Heart right ventricle (tissue), 16 donors: Measurements from ENCODE around the gene EDNRB. TPM values are rescaled to one million over a fixed set of nuclear protein-coding genes. Genes with fewer than 3 reads are reported as not detected.

Source experiments
- ATAC-seq, 8 donors: fragments of 200-7000 bp; cut with Tn5 transposase; one replicate each; pipeline ENCODE4 v1.9.1; 2020; ENCODE audit warnings: mild to moderate bottlenecking in 8 of 8, moderate library complexity in 8 of 8, moderate number of reproducible peaks in 1 of 8
- DNase-seq, 2 donors: peaks; one replicate each; pipeline ENCODE4 v3.0.0-alpha.2; 2020
- H3K27ac ChIP-seq, 10 donors: fragments of 200-600 bp; sonication (generic) in 2 of 10; one replicate each; pipeline versions ENCODE4 v1.5.0 to v1.8.0; 2020 to 2022; ENCODE audit warnings: mild to moderate bottlenecking in 3 of 10
- H3K27me3 ChIP-seq, 7 donors: fragments of 200-600 bp; one replicate each; pipeline ENCODE4 v1.8.0; 2021 to 2022; ENCODE audit warnings: mild to moderate bottlenecking in 2 of 7
- H3K36me3 ChIP-seq, 9 donors: fragments of 200-600 bp; sonication (generic) in 1 of 9; one replicate each; pipeline versions ENCODE4 v1.5.0 to v1.8.0; 2020 to 2022; ENCODE audit warnings: mild to moderate bottlenecking in 2 of 9
- H3K4me1 ChIP-seq, 9 donors: fragments of 200-600 bp; sonication (generic) in 1 of 9; one replicate each; pipeline versions ENCODE4 v1.5.0 to v1.8.0; 2020 to 2022; ENCODE audit warnings: mild to moderate bottlenecking in 4 of 9
- H3K4me3 ChIP-seq, 10 donors: fragments of 200-600 bp; sonication (generic) in 2 of 10; one replicate each; pipeline versions ENCODE4 v1.5.0 to v1.8.0; 2020 to 2022; ENCODE audit warnings: mild to moderate bottlenecking in 7 of 10, moderate library complexity in 2 of 10
- H3K9me3 ChIP-seq, 11 donors: fragments of 200-600 bp in 10 of 11; sonication (generic) in 2 of 11; one replicate each; pipeline versions ENCODE4 v1.5.0 to v1.8.0; 2013 to 2022; ENCODE audit warnings: mild to moderate bottlenecking in 2 of 11, control low read depth in 1 of 11, moderate library complexity in 1 of 11
- WGBS, 2 donors: extraction: QIAGEN DNeasy Blood & Tissue Kit; methylation state at CpG; one replicate each; pipeline ENCODE4 v1.1.7; 2013; ENCODE audit warnings: inconsistent platforms in 1 of 2; 5-methylcytosine and 5-hydroxymethylcytosine counted together
- intact Hi-C, 10 donors: fragments of 100-400 bp; cut with DNase I; formaldehyde crosslinking; loops; one replicate each; pipeline versions ENCODE4 v1.11.1 to v1.14.2; 2022
- polyA plus RNA-seq, 2 donors: library from polyadenylated mRNA; stranded (reverse); fragments of 200-250 nt; gene quantifications; one replicate each; pipeline ENCODE4 v1.2.3, GENCODE V29; 2013
- total RNA-seq, 10 donors: library from RNA; stranded (reverse); fragmentation: NEBNext Ultra II Directional in 3 of 10; extraction: Animal tissue kit (Norgen Biotek cat#: 25700) in 3 of 10; gene quantifications; one replicate each; pipeline versions ENCODE4 v1.2.1 to v1.2.4, GENCODE V29; 2021 to 2023
- TF ChIP-seq, protein P1 (sequence below), 9 donors: fragments of 200-600 bp; sonication (generic) in 2 of 9; IDR thresholded peaks; one replicate each; pipeline versions ENCODE4 v1.5.0 to v1.8.0; 2021 to 2022; ENCODE audit warnings: antibody characterized with exemption in 9 of 9, mild to moderate bottlenecking in 5 of 9, moderate library complexity in 1 of 9
- donor health status: Arrhythmogenic right ventricular cardiomyopathy.
- donor health status: ischemic (EF 13 %, LVEDD 7.1; RV severe dilation, severe dysfunction).
- donor health status: healthy with polysubstance abuse.
- donor health status: DM: no; HTN: yes; CAD: no.
- donor health status: DM: no; HTN: no; CAD: no.
- donor health status: ischemic (EF 25% LVEDD 6.9; RV normal size, moderate dysfunction).
- donor health status: ischemic (EF 25% LVEDD 5.7; RV mildly dilated, moderate dysfunction).
- donor health status: healthy.
- donor health status: DM: yes; HTN: yes; CAD: no.
- donor health status: Ischemic cardiomyopathy.
- donor health status: ischemic (EF 35%, LVEDD 5.7; RV mildly dilated, moderate dysfunction).
- donor health status: nonischemic (EF 11% LVEDD 7.7; RV severe dilation, severe dysfunction).
- donor health status: DM: yes; HTN: yes; CAD: no.
- donor health status: PGD.
- donor health status: ischemic (EF 29% LVEDD 5.4; RV normal size, mild dysfunction).
- donor health status: nonischemic (EF 23%, LVEDD 6.1; RV moderate dilation, normal function).

EDNRB gene
- total and polyA plus RNA-seq, 12 donors: 9.3 to 61.9 (median 19.9) TPM

- DNase-seq (no peak), ATAC-seq (no peak)
- TF ChIP-seq, protein P1, sequence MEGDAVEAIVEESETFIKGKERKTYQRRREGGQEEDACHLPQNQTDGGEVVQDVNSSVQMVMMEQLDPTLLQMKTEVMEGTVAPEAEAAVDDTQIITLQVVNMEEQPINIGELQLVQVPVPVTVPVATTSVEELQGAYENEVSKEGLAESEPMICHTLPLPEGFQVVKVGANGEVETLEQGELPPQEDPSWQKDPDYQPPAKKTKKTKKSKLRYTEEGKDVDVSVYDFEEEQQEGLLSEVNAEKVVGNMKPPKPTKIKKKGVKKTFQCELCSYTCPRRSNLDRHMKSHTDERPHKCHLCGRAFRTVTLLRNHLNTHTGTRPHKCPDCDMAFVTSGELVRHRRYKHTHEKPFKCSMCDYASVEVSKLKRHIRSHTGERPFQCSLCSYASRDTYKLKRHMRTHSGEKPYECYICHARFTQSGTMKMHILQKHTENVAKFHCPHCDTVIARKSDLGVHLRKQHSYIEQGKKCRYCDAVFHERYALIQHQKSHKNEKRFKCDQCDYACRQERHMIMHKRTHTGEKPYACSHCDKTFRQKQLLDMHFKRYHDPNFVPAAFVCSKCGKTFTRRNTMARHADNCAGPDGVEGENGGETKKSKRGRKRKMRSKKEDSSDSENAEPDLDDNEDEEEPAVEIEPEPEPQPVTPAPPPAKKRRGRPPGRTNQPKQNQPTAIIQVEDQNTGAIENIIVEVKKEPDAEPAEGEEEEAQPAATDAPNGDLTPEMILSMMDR (IDR thresholded peaks at IDR 0.05): no peak
- 93 to 96% methylated on average over 2 of the region's 2 CpGs for WGBS, 2 donors
- intact Hi-C loops: no loop called here
- H3K27ac ChIP-seq: no peak overlapping the region
- no peaks in the 10 kb centered on the region for H3K27me3 ChIP-seq
- H3K36me3 ChIP-seq: no peaks in the 10 kb centered on the region
- no peak overlapping the region for H3K4me3 ChIP-seq
- H3K4me1 ChIP-seq: no peaks in the 10 kb centered on the region
- no peaks in the 10 kb centered on the region for H3K9me3 ChIP-seq
Observed at GRCh38 chr13:77883328-77883727, 35.3 kb downstream of the EDNRB start.

DNA sequence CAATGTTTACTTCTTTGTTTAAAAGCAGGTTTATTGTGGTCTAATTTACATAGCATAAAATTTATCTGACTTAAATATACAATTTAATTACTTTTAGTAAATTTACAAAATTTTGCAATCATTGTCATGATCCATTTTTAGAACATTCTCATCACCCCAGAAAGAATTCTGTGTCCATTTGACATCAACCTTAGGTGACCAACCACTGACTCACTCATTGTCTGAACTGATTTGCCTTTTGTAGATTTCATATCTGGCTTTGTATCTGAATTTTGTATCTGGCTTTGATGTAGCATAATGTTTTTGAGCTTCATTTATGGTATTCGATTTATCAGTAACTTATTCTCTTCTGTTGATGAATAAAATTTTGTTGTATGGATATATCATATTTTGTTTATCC is 40.4 kb downstream of the EDNRB start:
- Histone ChIP-seq H3K9me3 (no peaks in the 10 kb centered on the region), H3K36me3 (no peaks in the 10 kb centered on the region), H3K27ac (no peak overlapping the region), H3K27me3 (no peaks in the 10 kb centered on the region), H3K4me1 (no peaks in the 10 kb centered on the region), H3K4me3 (no peak overlapping the region)
- TF ChIP-seq, protein P1 (IDR thresholded peaks at IDR 0.05): no peak
- DNase-seq (no peak), ATAC-seq (no peak)
- WGBS, 2 donors: 94 to 99% methylated on average over 1 of the region's 1 CpG
- intact Hi-C loops: no loop called here

DNA sequence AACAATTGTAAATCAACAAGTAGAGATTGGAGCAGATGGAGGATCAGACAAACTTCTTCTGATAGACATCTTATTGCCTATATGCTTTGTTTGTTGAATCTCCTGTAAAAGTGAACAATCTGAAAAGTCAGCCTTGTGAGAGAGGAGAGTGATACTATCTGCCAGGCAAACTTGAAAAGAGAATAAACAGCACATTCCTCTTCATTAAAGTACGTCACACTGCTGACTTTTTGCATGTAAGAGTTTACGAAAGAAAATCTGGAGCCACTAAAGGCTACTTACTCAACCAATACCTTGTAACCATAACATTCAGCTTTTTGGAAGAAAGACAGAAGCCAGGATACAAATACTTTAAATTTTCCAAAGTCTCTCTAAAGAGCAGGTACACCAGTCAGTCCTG is 42.5 kb downstream of the EDNRB start:
- intact Hi-C loops: no loop called here
- no peak overlapping the region for H3K27ac ChIP-seq
- DNase-seq (no peak), ATAC-seq (no peak)
- 89 to 93% methylated on average over 2 of the region's 2 CpGs for WGBS, 2 donors
- TF ChIP-seq, protein P1 (IDR thresholded peaks at IDR 0.05): no peak
- H3K27me3 ChIP-seq: no peaks in the 10 kb centered on the region
- no peak overlapping the region for H3K4me3 ChIP-seq
- no peaks in the 10 kb centered on the region for H3K4me1 ChIP-seq
- no peaks in the 10 kb centered on the region for H3K36me3 ChIP-seq
- no peaks in the 10 kb centered on the region for H3K9me3 ChIP-seq

DNA sequence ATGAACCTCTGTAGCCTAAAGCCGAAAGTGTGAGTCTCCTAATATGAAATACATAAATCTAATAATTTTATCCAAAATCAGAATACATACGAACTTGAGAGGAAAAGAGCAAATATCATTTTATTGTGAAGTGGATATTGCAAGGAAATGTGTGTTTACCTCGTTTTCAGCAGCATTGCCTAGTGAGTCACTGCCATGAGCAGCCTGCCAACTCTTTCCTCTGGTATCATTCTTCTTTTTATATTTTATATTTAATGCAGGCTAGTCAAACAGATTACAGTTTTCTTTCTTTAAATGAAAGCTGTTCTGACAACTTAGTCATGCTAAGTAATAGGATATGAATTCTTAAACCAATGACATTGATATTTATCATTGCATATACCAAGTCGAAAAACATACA is 44.2 kb downstream of the EDNRB start:
- DNase-seq (no peak), ATAC-seq (no peak)
- WGBS, 2 donors: 75 to 76% methylated on average over 4 of the region's 4 CpGs
- TF ChIP-seq, protein P1 (IDR thresholded peaks at IDR 0.05): no peak
- no peaks in the 10 kb centered on the region for H3K27me3 ChIP-seq
- H3K36me3 ChIP-seq: no peaks in the 10 kb centered on the region
- intact Hi-C loops: no loop called here
- no peak overlapping the region for H3K27ac ChIP-seq
- H3K9me3 ChIP-seq: no peaks in the 10 kb centered on the region
- H3K4me3 ChIP-seq: no peak overlapping the region
- no peaks in the 10 kb centered on the region for H3K4me1 ChIP-seq

GRCh38 chr13:77872995-77873394 is 45.6 kb downstream of the EDNRB start:
- Histone ChIP-seq H3K27me3 (no peaks in the 10 kb centered on the region), H3K4me3 (no peak overlapping the region), H3K36me3 (no peaks in the 10 kb centered on the region), H3K9me3 (peaks cover 0 to 10% (median 0%) of the 10 kb centered on the region in 11 donors), H3K4me1 (no peaks in the 10 kb centered on the region), H3K27ac (no peak overlapping the region)
- ATAC-seq: no peak
- 72 to 83% methylated on average over 5 of the region's 5 CpGs for WGBS, 2 donors
- no peak for DNase-seq
- TF ChIP-seq, protein P1 (IDR thresholded peaks at IDR 0.05): no peak
- intact Hi-C loops: no loop called here
